WTC11 (cell line): ENCODE data around the gene SHF.

Experiments used
- ATF1 ChIP-seq: sonication (generic); formaldehyde crosslinking; IDR thresholded peaks from 2 replicates; pipeline ENCODE4 v1.8.1; 2023; ENCODE audit warnings: mild to moderate bottlenecking, moderate library complexity, missing genetic modification reagents
- ATF3 ChIP-seq: sonication (generic); formaldehyde crosslinking; conservative IDR thresholded peaks from 2 replicates; pipeline ENCODE4 v1.8.1; 2022; ENCODE audit warnings: mild to moderate bottlenecking, missing genetic modification reagents
- CREB1 ChIP-seq: sonication (generic); formaldehyde crosslinking; IDR thresholded peaks from 2 replicates; pipeline ENCODE4 v1.8.0; 2023; ENCODE audit warnings: mild to moderate bottlenecking, missing genetic modification reagents
- CTCF ChIP-seq: fragments of 200-600 bp; IDR thresholded peaks from 2 replicates; pipeline ENCODE4 v1.8.0; 2022; ENCODE audit warnings: antibody characterized with exemption
- ELF4 ChIP-seq: sonication (generic); formaldehyde crosslinking; IDR thresholded peaks from 2 replicates; pipeline ENCODE4 v1.8.1; 2022; ENCODE audit warnings: low read depth, mild to moderate bottlenecking, moderate library complexity, missing genetic modification reagents
- IRF1 ChIP-seq: sonication (generic); formaldehyde crosslinking; IDR thresholded peaks from 2 replicates; pipeline ENCODE4 v1.8.0; 2023; ENCODE audit warnings: missing genetic modification reagents
- RELA ChIP-seq: sonication (generic); formaldehyde crosslinking; IDR thresholded peaks from 2 replicates; pipeline ENCODE4 v1.8.1; 2022; ENCODE audit warnings: missing genetic modification reagents, mild to moderate bottlenecking, borderline replicate concordance
- SP1 ChIP-seq: sonication (generic); formaldehyde crosslinking; conservative IDR thresholded peaks from 2 replicates; pipeline ENCODE4 v1.8.1; 2022; ENCODE audit warnings: missing genetic modification reagents
- TEAD1 ChIP-seq: sonication (generic); formaldehyde crosslinking; IDR thresholded peaks from 2 replicates; pipeline ENCODE4 v1.8.0; 2022; ENCODE audit warnings: mild to moderate bottlenecking, missing genetic modification reagents

GRCh38 chr15:45128971-45129639 lies 58.7 kb downstream of the SHF start:
- no peak for TF ChIP-seq CTCF
- no peak for TF ChIP-seq ATF3 (CRISPR knock-in tag)
- no peak for TF ChIP-seq ELF4 (CRISPR knock-in tag)
- no peak for TF ChIP-seq CREB1
- TF ChIP-seq ATF1 (CRISPR knock-in tag), result no peak
- TF ChIP-seq SP1 (CRISPR knock-in tag), result no peak
- TF ChIP-seq RELA (CRISPR knock-in tag), result no peak
- no peak for TF ChIP-seq TEAD1 (CRISPR knock-in tag)
- TF ChIP-seq IRF1 (CRISPR knock-in tag), result no peak
